Cardiac muscle cell (in vitro differentiated cells and primary cell): Measurements from ENCODE around the gene SLIT3. TPM values are rescaled to one million over a fixed set of nuclear protein-coding genes. Genes with fewer than 3 reads are reported as not detected.

Source experiments
- DNase-seq, 2 donors: peaks; one replicate each; pipeline versions ENCODE4 v3.0.0 to v3.0.0-alpha.2; 2010 to 2017; ENCODE audit warnings: low read depth in 1 of 2, low spot score in 1 of 2
- H3K27ac ChIP-seq: fragments of 200-600 bp; sonication (generic); 2 replicates; pipeline ENCODE4 v1.5.1; 2016
- H3K27me3 ChIP-seq: fragments of 200-600 bp; sonication (generic); 2 replicates; pipeline ENCODE4 v1.6.0; 2016; ENCODE audit warnings: control low read depth
- H3K36me3 ChIP-seq: fragments of 200-600 bp; sonication (generic); 2 replicates; pipeline ENCODE4 v1.5.1; 2016; ENCODE audit warnings: control low read depth
- H3K4me1 ChIP-seq: fragments of 200-600 bp; sonication (generic); 2 replicates; pipeline ENCODE4 v1.8.1; 2017; ENCODE audit warnings: low read depth, mild to moderate bottlenecking, mixed run types
- H3K4me3 ChIP-seq: fragments of 200-600 bp; sonication (generic); 2 replicates; pipeline ENCODE4 v1.5.1; 2016; ENCODE audit warnings: mild to moderate bottlenecking
- H3K9me3 ChIP-seq: fragments of 200-600 bp; sonication (generic); 2 replicates; pipeline ENCODE4 v1.5.1; 2017; ENCODE audit warnings: low read depth, mild to moderate bottlenecking, control low read depth
- polyA plus RNA-seq: library from polyadenylated mRNA; unstranded; fragments of >200 nt; fragmentation: Nextera tagmentation; extraction: Ambion mirVana; gene quantifications from 2 replicates; pipeline ENCODE4 v1.2.1, GENCODE V29; 2016
- total RNA-seq: library from RNA; depleted of rRNA; stranded (reverse); fragments of >200 nt; gene quantifications from 2 replicates; pipeline ENCODE4 v1.2.3, GENCODE V29; 2016
- TF ChIP-seq, protein P1 (sequence below): IDR thresholded peaks from 2 replicates; pipeline ENCODE4 v1.5.1; 2012; ENCODE audit warnings: low read depth, mild to moderate bottlenecking, low read length

The SLIT3 gene
- total and polyA plus RNA-seq, 2 experiments from 2014 or later, result 50.7 to 111 TPM

DNA sequence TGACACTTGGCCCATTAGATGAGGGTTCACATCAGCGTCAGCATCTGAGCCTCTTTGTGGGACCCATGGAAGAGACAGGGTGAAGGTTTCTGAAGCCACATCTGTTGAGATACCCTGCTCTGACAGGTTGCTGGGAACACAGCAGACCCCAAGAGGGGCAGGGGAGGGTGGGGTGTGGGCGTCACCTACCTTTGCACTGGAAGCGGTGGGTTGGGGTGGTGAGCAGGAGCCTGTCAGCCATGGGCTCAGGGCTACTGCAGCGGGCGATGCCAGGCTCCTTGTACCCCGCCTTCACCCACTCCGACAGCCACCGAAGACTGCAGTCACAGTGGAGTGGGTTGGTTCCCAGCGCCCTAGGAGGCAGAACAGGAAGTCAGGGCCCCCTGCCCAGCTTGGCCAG, 590.2 kb downstream of the SLIT3 start:
- no peak for DNase-seq
- Histone ChIP-seq H3K36me3 (peaks cover 2% of the 10 kb centered on the region), H3K27ac (no peak overlapping the region), H3K4me1 (peaks cover 5% of the 10 kb centered on the region), H3K4me3 (no peak overlapping the region), H3K9me3 (no peaks in the 10 kb centered on the region), H3K27me3 (no peaks in the 10 kb centered on the region)
- TF ChIP-seq, protein P1, sequence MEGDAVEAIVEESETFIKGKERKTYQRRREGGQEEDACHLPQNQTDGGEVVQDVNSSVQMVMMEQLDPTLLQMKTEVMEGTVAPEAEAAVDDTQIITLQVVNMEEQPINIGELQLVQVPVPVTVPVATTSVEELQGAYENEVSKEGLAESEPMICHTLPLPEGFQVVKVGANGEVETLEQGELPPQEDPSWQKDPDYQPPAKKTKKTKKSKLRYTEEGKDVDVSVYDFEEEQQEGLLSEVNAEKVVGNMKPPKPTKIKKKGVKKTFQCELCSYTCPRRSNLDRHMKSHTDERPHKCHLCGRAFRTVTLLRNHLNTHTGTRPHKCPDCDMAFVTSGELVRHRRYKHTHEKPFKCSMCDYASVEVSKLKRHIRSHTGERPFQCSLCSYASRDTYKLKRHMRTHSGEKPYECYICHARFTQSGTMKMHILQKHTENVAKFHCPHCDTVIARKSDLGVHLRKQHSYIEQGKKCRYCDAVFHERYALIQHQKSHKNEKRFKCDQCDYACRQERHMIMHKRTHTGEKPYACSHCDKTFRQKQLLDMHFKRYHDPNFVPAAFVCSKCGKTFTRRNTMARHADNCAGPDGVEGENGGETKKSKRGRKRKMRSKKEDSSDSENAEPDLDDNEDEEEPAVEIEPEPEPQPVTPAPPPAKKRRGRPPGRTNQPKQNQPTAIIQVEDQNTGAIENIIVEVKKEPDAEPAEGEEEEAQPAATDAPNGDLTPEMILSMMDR, result no peak

DNA sequence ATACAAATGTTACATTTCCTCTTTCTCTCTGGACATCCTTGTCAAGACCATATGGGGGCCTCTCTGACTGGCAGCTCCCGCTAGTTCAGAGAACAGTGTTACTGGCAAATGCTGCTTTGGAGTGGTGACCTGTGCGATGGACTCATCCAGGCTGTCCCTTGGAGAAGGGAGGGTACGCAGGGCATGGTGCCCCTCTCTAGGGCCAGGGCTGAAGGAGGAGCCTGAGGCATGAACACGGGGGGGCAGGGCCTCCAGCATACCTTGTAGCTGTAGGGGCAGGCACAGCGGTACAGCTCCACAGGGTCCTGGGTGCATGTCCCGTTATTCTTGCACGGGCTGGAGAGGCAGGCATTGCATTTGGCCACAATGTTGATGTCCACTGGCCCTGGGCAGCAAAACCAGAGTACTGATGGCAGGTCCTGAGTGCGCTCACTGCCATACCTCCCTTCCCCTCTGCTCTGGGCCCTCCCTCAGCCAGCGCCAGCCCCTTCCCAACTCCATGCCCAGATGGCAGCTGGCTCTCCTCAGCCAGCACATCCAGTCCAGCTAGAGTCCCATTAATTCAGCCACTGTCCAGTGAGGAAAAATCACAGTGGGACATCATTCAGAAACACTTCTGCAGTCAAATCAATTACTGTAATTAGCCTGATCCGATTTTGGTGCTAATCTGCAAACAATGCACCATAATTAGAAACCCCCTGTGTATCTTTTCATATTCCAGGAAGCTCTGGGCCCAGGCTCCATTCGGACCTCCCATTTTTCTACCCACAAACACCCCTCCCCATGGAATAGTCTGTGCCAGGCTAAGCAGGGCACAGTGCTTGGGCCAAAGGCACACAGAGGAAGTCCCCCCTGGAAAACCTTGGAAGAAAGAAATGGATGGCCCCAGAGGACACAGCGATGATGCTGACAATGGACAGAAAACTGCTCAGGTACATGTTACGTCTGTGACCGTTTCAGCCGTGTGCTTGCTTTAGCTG, 592.9 kb downstream of the SLIT3 start:
- Histone ChIP-seq H3K27me3 (no peaks in the 10 kb centered on the region), H3K4me1 (peaks cover 5% of the 10 kb centered on the region), H3K4me3 (no peak overlapping the region), H3K9me3 (no peaks in the 10 kb centered on the region), H3K36me3 (peaks cover 2% of the 10 kb centered on the region), H3K27ac (no peak overlapping the region)
- TF ChIP-seq, protein P1, result no peak
- DNase-seq, result no peak

DNA sequence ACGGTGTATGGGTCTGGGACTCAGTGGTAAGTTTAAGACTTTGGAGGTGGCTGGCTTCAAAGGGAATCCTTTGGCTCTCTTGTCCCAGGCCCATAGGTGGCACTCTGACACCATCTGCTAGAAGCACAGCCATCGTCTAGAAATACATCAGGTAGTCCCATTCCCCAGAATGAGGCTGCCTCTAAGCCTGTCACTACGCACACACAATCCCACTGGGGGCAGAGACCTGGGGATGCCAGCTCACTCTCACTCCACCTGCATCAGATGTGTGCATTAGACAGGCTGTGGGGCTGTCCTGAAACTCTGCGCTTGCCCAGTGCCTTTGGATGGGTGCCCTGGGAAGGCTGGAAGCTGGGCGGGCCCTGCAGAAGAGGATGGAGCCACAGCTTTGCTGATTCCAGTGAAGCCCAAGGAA, 594.3 kb downstream of the SLIT3 start:
- no peaks in the 10 kb centered on the region for H3K9me3 ChIP-seq
- no peak overlapping the region for H3K4me3 ChIP-seq
- H3K27me3 ChIP-seq, result no peaks in the 10 kb centered on the region
- H3K36me3 ChIP-seq, result peaks cover 2% of the 10 kb centered on the region
- H3K27ac ChIP-seq, result no peak overlapping the region
- peaks cover 5% of the 10 kb centered on the region for H3K4me1 ChIP-seq
- TF ChIP-seq, protein P1, result peak; percentile 57
- DNase-seq, result peak; percentile 55 to 72

DNA sequence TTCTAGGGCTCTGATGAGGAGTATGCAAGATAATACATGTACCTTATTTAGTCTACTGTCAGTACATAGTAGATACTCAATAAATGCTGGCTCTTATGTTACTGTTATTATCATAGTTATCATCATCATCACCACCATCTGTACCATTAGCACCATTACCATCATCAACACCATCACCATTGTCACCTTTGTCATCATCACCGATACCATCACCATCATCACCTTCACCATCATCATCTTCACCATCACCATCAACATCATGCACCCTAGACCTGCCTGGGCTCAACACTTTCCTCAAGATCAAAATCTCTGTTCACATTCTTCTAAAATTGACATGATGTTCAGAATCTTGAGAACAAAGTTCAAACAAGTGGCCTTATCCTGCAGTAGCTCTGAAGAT, 595.6 kb downstream of the SLIT3 start:
- no peaks in the 10 kb centered on the region for H3K27me3 ChIP-seq
- H3K27ac ChIP-seq, result no peak overlapping the region
- TF ChIP-seq, protein P1, result no peak
- H3K4me3 ChIP-seq, result no peak overlapping the region
- peaks cover 2% of the 10 kb centered on the region for H3K36me3 ChIP-seq
- no peaks in the 10 kb centered on the region for H3K9me3 ChIP-seq
- no peak for DNase-seq
- peaks cover 10% of the 10 kb centered on the region for H3K4me1 ChIP-seq

DNA sequence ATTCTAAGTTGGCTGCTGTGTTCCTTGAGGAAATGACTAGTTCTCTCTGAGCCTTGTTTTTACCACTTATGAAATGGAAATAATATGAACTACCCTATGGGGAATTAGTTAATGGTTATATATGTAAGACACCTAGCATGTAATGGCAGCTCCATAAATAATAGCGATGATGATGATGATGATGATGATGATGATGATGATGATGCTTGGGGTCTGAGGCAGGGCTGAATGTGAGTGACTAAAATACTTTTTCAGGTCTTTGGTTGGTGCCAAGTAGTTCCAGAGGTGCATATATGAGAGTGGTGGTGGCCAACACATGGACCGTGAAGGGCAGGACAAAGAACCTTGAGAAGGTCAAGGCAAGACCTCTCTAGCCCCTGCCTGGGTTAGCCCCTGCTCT, 598.4 kb downstream of the SLIT3 start:
- Histone ChIP-seq H3K4me1 (peaks cover 6% of the 10 kb centered on the region), H3K27ac (no peak overlapping the region), H3K36me3 (peaks cover 2% of the 10 kb centered on the region), H3K27me3 (no peaks in the 10 kb centered on the region), H3K9me3 (no peaks in the 10 kb centered on the region), H3K4me3 (no peak overlapping the region)
- DNase-seq, result no peak
- TF ChIP-seq, protein P1, result no peak
